Stimulated activated CD8-positive, alpha-beta memory T cell treated with anti-CD3 and anti-CD28 coated beads, Interleukin-15, amount 100 ng/mL, for 1 hour (primary cell): Measurements from ENCODE around the gene PUM1.
"Not testable (repeated sequence)": the region's sequence is repeated elsewhere in the genome, so short reads cannot be mapped to it uniquely, and the experiment has no call there.

Experiments
- DNase-seq: peaks from one replicate; pipeline ENCODE4 v3.0.0-alpha.2; 2020; ENCODE audit warnings: low read depth

Gene PUM1

GRCh38 chr1:31064111-31064717 lies 1.3 kb downstream of the PUM1 start:
- DNase-seq, result no peak

GRCh38 chr1:31063631-31064030 lies 1.9 kb downstream of the PUM1 start:
- DNase-seq, result no peak

GRCh38 chr1:31062867-31063380 lies 2.6 kb downstream of the PUM1 start:
- DNase-seq, result no peak

- not testable (repeated sequence) for DNase-seq
Measured at GRCh38 chr1:31062162-31062866, 3.2 kb downstream of the PUM1 start.

GRCh38 chr1:31058012-31058411 lies 7.5 kb downstream of the PUM1 start:
- DNase-seq, result no peak

- DNase-seq, result no peak
Measured at GRCh38 chr1:31055953-31056352, 9.6 kb downstream of the PUM1 start.

- no peak for DNase-seq
Measured at GRCh38 chr1:31055501-31055900, 10.0 kb downstream of the PUM1 start.

GRCh38 chr1:31054958-31055481 lies 10.5 kb downstream of the PUM1 start:
- no peak for DNase-seq

- DNase-seq, result no peak
Measured at GRCh38 chr1:31054349-31054748, 11.2 kb downstream of the PUM1 start.

GRCh38 chr1:31052613-31053012 lies 12.9 kb downstream of the PUM1 start:
- DNase-seq, result not testable (repeated sequence)

GRCh38 chr1:31051611-31052010 lies 13.9 kb downstream of the PUM1 start:
- DNase-seq, result no peak

- not testable (repeated sequence) for DNase-seq
Measured at GRCh38 chr1:31047507-31047906, 18.0 kb downstream of the PUM1 start.

- no peak for DNase-seq
Measured at GRCh38 chr1:31043631-31044030, 21.9 kb downstream of the PUM1 start.

GRCh38 chr1:31042656-31043055 lies 22.9 kb downstream of the PUM1 start:
- DNase-seq, result no peak

GRCh38 chr1:31041529-31041928 lies 24.0 kb downstream of the PUM1 start:
- DNase-seq, result no peak

- no peak for DNase-seq
Measured at GRCh38 chr1:31040038-31040437, 25.5 kb downstream of the PUM1 start.

- not testable (repeated sequence) for DNase-seq
Measured at GRCh38 chr1:31038935-31039334, 26.6 kb downstream of the PUM1 start.

- DNase-seq, result no peak
Measured at GRCh38 chr1:31038360-31038759, 27.2 kb downstream of the PUM1 start.

- DNase-seq, result no peak
Measured at GRCh38 chr1:31036749-31037500, 28.6 kb downstream of the PUM1 start.

- no peak for DNase-seq
Measured at GRCh38 chr1:31033598-31033997, 31.9 kb downstream of the PUM1 start.

GRCh38 chr1:31032266-31032665 lies 33.3 kb downstream of the PUM1 start:
- no peak for DNase-seq

GRCh38 chr1:31031330-31032143 lies 34.0 kb downstream of the PUM1 start:
- DNase-seq, result no peak
